Measurements from ENCODE around the gene GEMIN4. TPM values are rescaled to one million over a fixed set of nuclear protein-coding genes. Genes with fewer than 3 reads are reported as not detected.

Gene GEMIN4
- total RNA-seq, 4 donors from 2014 or later: 13.9 to 21.6 (median 17.9) TPM

DNA sequence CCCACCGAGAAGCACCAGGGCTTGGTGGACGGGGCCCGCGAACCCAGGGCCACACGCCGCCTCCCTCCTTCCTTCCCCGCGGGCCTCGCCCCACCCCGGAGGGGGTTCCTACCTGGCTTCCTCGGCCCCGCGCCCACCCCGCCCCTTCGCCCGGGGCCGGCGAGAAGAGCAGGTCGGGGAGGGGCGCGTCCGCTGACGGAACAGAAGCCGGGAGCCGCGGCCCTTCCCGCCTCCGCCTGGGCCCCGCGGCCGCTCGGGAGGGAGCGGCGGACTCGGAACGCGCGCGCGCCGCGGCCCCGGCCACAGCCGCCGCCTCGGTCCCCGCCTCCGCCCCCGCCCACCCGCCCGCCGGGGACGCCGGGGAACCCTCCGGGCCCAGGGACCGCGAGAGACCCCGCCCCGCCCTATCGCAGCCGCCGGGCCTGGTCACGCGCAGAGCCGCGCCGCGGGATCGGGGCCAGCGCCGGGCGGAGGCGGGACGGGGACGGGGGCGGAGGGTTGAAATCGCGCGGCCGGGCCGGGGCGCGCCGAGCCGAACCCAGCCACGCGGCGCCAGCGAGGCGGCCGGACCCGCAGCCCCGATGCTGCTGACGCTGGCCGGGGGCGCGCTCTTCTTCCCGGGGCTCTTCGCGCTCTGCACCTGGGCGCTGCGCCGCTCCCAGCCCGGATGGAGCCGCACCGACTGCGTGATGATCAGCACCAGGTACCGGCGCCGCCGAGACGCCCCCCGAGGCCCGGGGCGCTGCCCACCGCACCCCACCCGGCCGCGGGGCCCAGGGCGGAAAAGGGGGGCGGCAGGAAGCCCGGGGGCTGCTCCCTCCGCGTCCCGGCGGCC is 19.8 kb downstream of the GEMIN4 start, which contains the start of gene TLCD3A:
TLCD3A (plus strand) TSS at position 530 of the 835 bp plus-strand sequence; CDS start at position 582, 52 bp downstream.
- Histone ChIP-seq H3K27ac (peak within 1 kb of the TSS; percentile 21 to 92 (median 89)), H3K9me3 (no peaks in the 10 kb centered on the region), H3K4me1 (peaks cover 0 to 24% (median 7%) of the 10 kb centered on the region in 3 donors), H3K36me3 (peaks cover 0 to 4% of the 10 kb centered on the region in 2 donors), H3K27me3 (no peaks in the 10 kb centered on the region), H3K4me3 (peak within 1 kb of the TSS; percentile 73 to 91)
- ATAC-seq: peak; percentile 93
- no CpG with 5 or more reads among the region's 126 CpGs for WGBS, 2 donors (ENCODE audit: low coverage in 1 of 2)
- TF ChIP-seq POLR2A (IDR thresholded peaks at IDR 0.05): peak; percentile 19 to 27
- no peak for TF ChIP-seq EP300 (IDR thresholded peaks at IDR 0.05)
- TF ChIP-seq, protein P1, sequence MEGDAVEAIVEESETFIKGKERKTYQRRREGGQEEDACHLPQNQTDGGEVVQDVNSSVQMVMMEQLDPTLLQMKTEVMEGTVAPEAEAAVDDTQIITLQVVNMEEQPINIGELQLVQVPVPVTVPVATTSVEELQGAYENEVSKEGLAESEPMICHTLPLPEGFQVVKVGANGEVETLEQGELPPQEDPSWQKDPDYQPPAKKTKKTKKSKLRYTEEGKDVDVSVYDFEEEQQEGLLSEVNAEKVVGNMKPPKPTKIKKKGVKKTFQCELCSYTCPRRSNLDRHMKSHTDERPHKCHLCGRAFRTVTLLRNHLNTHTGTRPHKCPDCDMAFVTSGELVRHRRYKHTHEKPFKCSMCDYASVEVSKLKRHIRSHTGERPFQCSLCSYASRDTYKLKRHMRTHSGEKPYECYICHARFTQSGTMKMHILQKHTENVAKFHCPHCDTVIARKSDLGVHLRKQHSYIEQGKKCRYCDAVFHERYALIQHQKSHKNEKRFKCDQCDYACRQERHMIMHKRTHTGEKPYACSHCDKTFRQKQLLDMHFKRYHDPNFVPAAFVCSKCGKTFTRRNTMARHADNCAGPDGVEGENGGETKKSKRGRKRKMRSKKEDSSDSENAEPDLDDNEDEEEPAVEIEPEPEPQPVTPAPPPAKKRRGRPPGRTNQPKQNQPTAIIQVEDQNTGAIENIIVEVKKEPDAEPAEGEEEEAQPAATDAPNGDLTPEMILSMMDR (IDR thresholded peaks at IDR 0.05): peak in 1 of 4 experiments; percentile 3

DNA sequence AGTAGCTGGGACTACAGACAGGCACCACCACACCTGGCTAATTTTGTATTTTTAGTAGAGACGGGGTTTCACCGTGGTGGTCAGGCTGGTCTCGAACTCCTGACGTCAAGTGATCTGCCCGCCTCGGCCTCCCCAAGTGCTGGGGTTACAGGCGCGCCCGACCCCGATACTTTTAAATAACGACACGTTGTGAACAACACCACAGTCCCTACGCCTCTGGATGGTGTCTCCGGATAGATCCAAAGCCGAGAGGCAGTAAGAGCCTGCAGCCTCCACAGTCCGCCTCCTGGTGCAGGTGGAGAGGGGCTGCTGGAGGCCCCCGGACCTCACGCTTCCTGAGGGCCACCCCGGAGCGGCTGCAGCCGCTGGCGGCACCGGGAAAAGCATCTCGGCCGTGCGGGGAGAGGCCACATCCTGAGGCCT is 20.4 kb downstream of the GEMIN4 start:
- WGBS, 2 donors (ENCODE audit: low coverage in 1 of 2): no CpG with 5 or more reads among the region's 26 CpGs
- H3K9me3 ChIP-seq: no peaks in the 10 kb centered on the region
- no peaks in the 10 kb centered on the region for H3K27me3 ChIP-seq
- H3K27ac ChIP-seq: peak overlapping the region; percentile 21 to 92 (median 89)
- peaks cover 0 to 4% of the 10 kb centered on the region in 2 donors for H3K36me3 ChIP-seq
- TF ChIP-seq POLR2AphosphoS5 (IDR thresholded peaks at IDR 0.05): no peak
- TF ChIP-seq, protein P1 (IDR thresholded peaks at IDR 0.05): peak in 1 of 4 experiments; percentile 7
- no peak for TF ChIP-seq EP300 (IDR thresholded peaks at IDR 0.05)
- no peak for TF ChIP-seq POLR2A (IDR thresholded peaks at IDR 0.05)
- no peak for ATAC-seq
- peak overlapping the region; percentile 73 to 91 for H3K4me3 ChIP-seq
- H3K4me1 ChIP-seq: peaks cover 0 to 24% (median 7%) of the 10 kb centered on the region in 3 donors

DNA sequence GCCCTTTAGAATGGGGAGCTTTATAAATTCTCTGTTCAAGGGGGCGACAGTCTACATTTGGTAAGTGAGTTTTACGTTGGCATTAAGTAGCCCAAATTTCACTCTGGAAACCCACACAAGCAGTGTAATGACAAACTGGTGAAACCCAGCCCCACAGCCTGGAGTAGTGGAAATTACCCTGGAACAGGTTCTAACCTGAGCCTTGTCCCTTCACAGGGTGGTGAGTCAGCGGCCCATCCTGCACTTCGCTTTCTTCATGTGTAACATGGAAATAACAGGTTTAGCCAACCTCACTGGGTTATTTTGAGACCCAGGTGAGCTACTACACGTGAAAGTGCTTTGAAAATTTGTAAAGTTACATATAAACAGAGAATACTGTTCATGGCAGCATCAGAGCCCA is 23.2 kb downstream of the GEMIN4 start:
- Histone ChIP-seq H3K4me1 (peaks cover 0 to 22% (median 7%) of the 10 kb centered on the region in 3 donors), H3K27me3 (no peaks in the 10 kb centered on the region), H3K9me3 (no peaks in the 10 kb centered on the region), H3K27ac (no peak overlapping the region), H3K4me3 (no peak overlapping the region), H3K36me3 (no peaks in the 10 kb centered on the region)
- TF ChIP-seq, protein P1 (IDR thresholded peaks at IDR 0.05): no peak
- TF ChIP-seq EP300 (IDR thresholded peaks at IDR 0.05): no peak
- WGBS, 2 donors (ENCODE audit: low coverage in 1 of 2): 93 to 97% methylated on average over 5 of the region's 5 CpGs
- ATAC-seq: no peak

DNA sequence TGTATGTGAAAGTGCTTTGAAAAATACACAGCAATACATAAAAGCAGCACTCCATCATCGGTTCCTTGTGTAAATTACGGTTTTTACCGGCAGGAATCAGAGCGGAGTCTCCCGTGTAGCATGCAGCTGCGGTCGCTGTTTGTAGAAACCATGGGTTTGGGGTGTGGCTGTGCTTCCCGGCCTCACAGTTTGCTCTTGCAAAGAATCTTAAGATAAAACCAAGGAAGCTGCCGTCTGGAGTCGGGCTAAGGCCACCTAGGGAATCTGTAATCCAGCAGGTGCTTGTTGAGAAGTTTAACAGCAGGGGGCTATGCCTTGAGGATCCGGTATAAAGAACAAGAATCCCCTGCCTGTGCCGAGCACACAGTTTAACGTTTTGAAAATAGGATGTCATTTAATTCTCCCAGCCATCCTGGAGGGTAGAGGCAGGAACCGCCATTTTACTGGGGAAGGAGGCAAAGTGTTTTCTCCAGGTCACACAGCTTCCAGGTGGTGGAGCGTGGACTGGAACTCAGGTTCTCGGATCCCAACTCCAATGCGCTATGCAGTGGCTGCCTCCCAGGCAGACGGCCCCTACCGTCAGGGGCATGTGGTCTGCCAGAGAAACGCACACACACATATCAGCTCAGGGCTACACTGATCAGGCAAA is 25.7 kb downstream of the GEMIN4 start:
- TF ChIP-seq EP300 (IDR thresholded peaks at IDR 0.05) (no peak), POLR2AphosphoS5 (IDR thresholded peaks at IDR 0.05) (no peak), POLR2A (IDR thresholded peaks at IDR 0.05) (no peak)
- TF ChIP-seq, protein P1 (IDR thresholded peaks at IDR 0.05): no peak
- H3K36me3 ChIP-seq: no peaks in the 10 kb centered on the region
- no peak overlapping the region for H3K4me3 ChIP-seq
- WGBS, 2 donors (ENCODE audit: low coverage in 1 of 2): 55 to 70% methylated on average over 14 of the region's 20 CpGs
- peaks cover 0 to 7% (median 0%) of the 10 kb centered on the region in 3 donors for H3K4me1 ChIP-seq
- no peak for ATAC-seq
- H3K9me3 ChIP-seq: no peaks in the 10 kb centered on the region
- H3K27me3 ChIP-seq: no peaks in the 10 kb centered on the region
- no peak overlapping the region for H3K27ac ChIP-seq
